ENCODE measurements around the gene PLCH1. TPM values are rescaled to one million over a fixed set of nuclear protein-coding genes. Genes with fewer than 3 reads are reported as not detected.
A peak's percentile ranks its signal among the peaks of the same experiment; 100 is the strongest.

PLCH1 gene
- total RNA-seq, 6 experiments from 2014 or later = 0.07 to 0.25 (median 0.17) TPM

- no peak for DNase-seq
- WGBS (ENCODE audit: insufficient coverage, low coverage, low lambda C conversion rate, missing lambda C conversion rate) = 86% methylated on average over 6 of the region's 7 CpGs
Observed at GRCh38 chr3:155757577-155757976, 12.7 kb upstream of the PLCH1 start.

GRCh38 chr3:155753038-155753639, 8.3 kb upstream of the PLCH1 start:
- Histone ChIP-seq H3K9me3 (no peaks in the 10 kb centered on the region), H3K4me3 (no peak overlapping the region), H3K27ac (no peak overlapping the region), H3K36me3 (no peaks in the 10 kb centered on the region), H3K27me3 (no peaks in the 10 kb centered on the region), H3K4me1 (no peaks in the 10 kb centered on the region)
- DNase-seq = no peak
- ATAC-seq = peak; percentile 43 to 64 (median 57)
- WGBS (ENCODE audit: insufficient coverage, low coverage, low lambda C conversion rate, missing lambda C conversion rate) = 67% methylated on average over 11 of the region's 11 CpGs
- intact Hi-C loops (cut with DNase I) = no loop called here
- TF ChIP-seq POLR2A (IDR thresholded peaks at IDR 0.05) (no peak), CTCF (IDR thresholded peaks at IDR 0.05) (peak; percentile 39 to 45 (median 44))

More at GRCh38 chr3:155757577-155757976, 12.7 kb upstream of the PLCH1 start:
- no peaks in the 10 kb centered on the region for H3K4me1 ChIP-seq
- H3K36me3 ChIP-seq = no peaks in the 10 kb centered on the region
- H3K9me3 ChIP-seq = no peaks in the 10 kb centered on the region
- ATAC-seq = no peak
- no peaks in the 10 kb centered on the region for H3K27me3 ChIP-seq
- no peak for TF ChIP-seq POLR2A (IDR thresholded peaks at IDR 0.05)
- TF ChIP-seq CTCF (IDR thresholded peaks at IDR 0.05) = no peak
- H3K27ac ChIP-seq = no peak overlapping the region
- H3K4me3 ChIP-seq = no peak overlapping the region
- intact Hi-C loops (cut with DNase I) = no loop called here

GRCh38 chr3:155748611-155749365, 3.9 kb upstream of the PLCH1 start:
- no peaks in the 10 kb centered on the region for H3K36me3 ChIP-seq
- DNase-seq (no peak), ATAC-seq (peak in 1 of 4 donors; percentile 64)
- TF ChIP-seq POLR2A (IDR thresholded peaks at IDR 0.05) (no peak), CTCF (IDR thresholded peaks at IDR 0.05) (no peak)
- intact Hi-C loops (cut with DNase I) = no loop called here
- peaks cover 0 to 2% (median under 1%) of the 10 kb centered on the region in 4 donors for H3K4me1 ChIP-seq
- WGBS (ENCODE audit: insufficient coverage, low coverage, low lambda C conversion rate, missing lambda C conversion rate) = 51% methylated on average over 8 of the region's 8 CpGs
- H3K4me3 ChIP-seq = no peak overlapping the region
- H3K27ac ChIP-seq = no peak overlapping the region
- no peaks in the 10 kb centered on the region for H3K9me3 ChIP-seq
- no peaks in the 10 kb centered on the region for H3K27me3 ChIP-seq

GRCh38 chr3:155747946-155748290, 3.0 kb upstream of the PLCH1 start:
- Histone ChIP-seq H3K27me3 (no peaks in the 10 kb centered on the region), H3K4me1 (peaks cover 0 to 9% (median 4%) of the 10 kb centered on the region in 4 donors), H3K27ac (no peak overlapping the region), H3K4me3 (no peak overlapping the region), H3K36me3 (no peaks in the 10 kb centered on the region), H3K9me3 (no peaks in the 10 kb centered on the region)
- 80% methylated on average over 3 of the region's 3 CpGs for WGBS (ENCODE audit: insufficient coverage, low coverage, low lambda C conversion rate, missing lambda C conversion rate)
- intact Hi-C loops (cut with DNase I) = no loop called here
- no peak for DNase-seq
- ATAC-seq = no peak
- no peak for TF ChIP-seq POLR2A (IDR thresholded peaks at IDR 0.05)
- TF ChIP-seq CTCF (IDR thresholded peaks at IDR 0.05) = no peak

Measured in right lobe of liver (tissue), 6 donors.